ENCODE measurements around the gene RPP21. TPM values are rescaled to one million over a fixed set of nuclear protein-coding genes. Genes with fewer than 3 reads are reported as not detected.

RPP21 gene
- total and polyA plus RNA-seq, 2 of the 8 experiments (the other 6 are each of a cell fraction or from before 2014, with no cell fraction given), result 63.0 to 219 TPM

DNA sequence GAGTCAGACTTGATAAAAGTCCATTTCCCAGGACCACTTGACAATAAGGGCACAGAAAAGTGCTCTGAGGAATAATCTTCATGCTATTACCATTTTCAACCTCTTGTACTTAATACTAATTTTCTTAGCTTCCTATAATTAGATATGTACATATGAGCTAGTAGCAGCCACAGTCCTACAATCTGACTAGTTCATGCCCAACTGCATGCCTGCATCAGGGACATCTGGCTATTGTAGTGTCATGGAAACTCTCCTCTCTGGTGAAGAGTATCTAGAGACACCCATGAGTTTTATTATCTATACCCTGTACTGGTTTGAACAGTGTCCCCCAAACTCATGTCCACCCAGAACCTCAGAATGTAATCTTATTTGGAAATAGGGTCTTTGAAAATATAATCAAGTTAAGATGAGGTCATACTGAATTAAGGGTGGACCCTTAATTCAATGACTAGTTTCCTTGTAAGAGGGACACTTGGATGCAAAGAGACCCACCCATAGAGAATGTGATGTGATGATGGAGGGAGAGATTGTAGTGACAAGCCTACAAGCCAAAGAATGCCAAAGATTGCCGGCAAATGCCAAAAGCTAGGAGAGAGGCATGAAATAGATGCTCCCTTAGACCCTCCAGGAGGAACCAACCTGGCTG is 32.2 kb upstream of the RPP21 start:
- no peak for DNase-seq (ENCODE audit: low read depth in 1 of 2, low spot score in 2 of 2)
- Histone ChIP-seq H2BK120ac (replicated peaks; ENCODE audit: low read depth, low read length) (no peak overlapping the region), H3K23me2 (ENCODE audit: low read depth, low read length) (no peaks in the 10 kb centered on the region; the same call in 1 of the 2 replicates), H4K20me1 (replicated peaks in 1 of 2; ENCODE audit: control insufficient read depth in 1 of 2, insufficient read depth in 2 of 2, low read length in 2 of 2) (peaks cover 5 to 19% of the 10 kb centered on the region in 2 experiments), H3K14ac (ENCODE audit: insufficient read length) (no peak overlapping the region), H3K4me3 (ENCODE audit: extremely low read depth in 1 of 4, insufficient read depth in 2 of 4, low read depth in 3 of 4, low read length in 4 of 4) (no peak overlapping the region), H2BK20ac (ENCODE audit: low read length) (no peak overlapping the region), H3K4ac (replicated peaks; ENCODE audit: insufficient read length, low read depth, low read length) (no peak overlapping the region), H4K5ac (ENCODE audit: insufficient read length, low read depth, low read length) (no peak overlapping the region), H3K36me3 (ENCODE audit: control insufficient read depth in 2 of 4, insufficient read depth in 4 of 4, low read length in 3 of 4) (peaks cover 0 to 32% (median 19%) of the 10 kb centered on the region in 4 experiments; a peak in 6 of 8 replicates), H3K4me2 (ENCODE audit: insufficient read depth in 1 of 2, low read depth in 2 of 2, low read length in 2 of 2) (no peak overlapping the region), H2BK5ac (ENCODE audit: low read depth, low read length) (no peak overlapping the region), H2AK5ac (ENCODE audit: low read depth, low read length) (no peak overlapping the region), H2BK12ac (ENCODE audit: low read depth, low read length) (no peak overlapping the region), H3K56ac (replicated peaks; ENCODE audit: insufficient read length, low read depth, low read length) (no peak overlapping the region), H3K23ac (ENCODE audit: insufficient read length) (no peak overlapping the region), H3K27ac (ENCODE audit: low read depth, low read length) (no peak overlapping the region), H3K79me2 (ENCODE audit: control insufficient read depth in 1 of 2, insufficient read depth in 2 of 2, low read length in 2 of 2) (peaks cover 16 to 95% of the 10 kb centered on the region in 2 experiments), H3K4me1 (replicated peaks in 1 of 4; ENCODE audit: control insufficient read depth in 3 of 4, insufficient read depth in 4 of 4, low read length in 3 of 4) (peaks cover 0 to 7% (median 2%) of the 10 kb centered on the region in 4 experiments; a peak in 2 of 7 replicates), H3K9ac (replicated peaks in 1 of 4; ENCODE audit: extremely low read depth in 1 of 4, low read depth in 3 of 4, low read length in 3 of 4) (no peak overlapping the region), H4K91ac (replicated peaks; ENCODE audit: insufficient read length, low read length) (no peak overlapping the region), H3K18ac (ENCODE audit: extremely low read depth, low read length) (no peak overlapping the region), H3K9me3 (ENCODE audit: insufficient read depth in 2 of 2, low read depth in 1 of 2, low read length in 1 of 2) (no peaks in the 10 kb centered on the region), H2AFZ (ENCODE audit: low read length) (no peak overlapping the region), H4K8ac (ENCODE audit: extremely low read depth, insufficient read depth, low read length) (no peak overlapping the region), H2BK15ac (ENCODE audit: low read length) (no peak overlapping the region), H3K27me3 (replicated peaks in 1 of 4; ENCODE audit: control insufficient read depth in 3 of 4, extremely low read depth in 1 of 4, insufficient read depth in 3 of 4, low read length in 3 of 4) (no peaks in the 10 kb centered on the region), H3K79me1 (ENCODE audit: low read depth, low read length) (peaks cover 11% of the 10 kb centered on the region; the same call in 1 of the 2 replicates)
- ChIA-PET POLR2A (ENCODE audit: partially characterized antibody) (interaction anchor here (2.2 to 10.3 kb wide), 3 partner anchors 11 to 17 kb away, joined by 5 to 92 read pairs (median 16); partner anchors contain the start of gene TRIM39), CTCF (ENCODE audit: partially characterized antibody) (interaction anchor here (1.3 kb wide), 1 partner anchor 47 kb away, joined by 3 read pairs; no protein-coding TSS in a partner anchor)
- FAIRE-seq, result no peak
- WGBS, 2 experiments (ENCODE audit: extremely low coverage in 1 of 2, insufficient coverage in 1 of 2, insufficient read length in 1 of 2, insufficient replicate concordance in 2 of 2, low coverage in 1 of 2, low lambda C conversion rate in 2 of 2, missing lambda C conversion rate in 1 of 2), result 100% methylated on average over 1 of the region's 1 CpG; no CpG with 5 or more reads in 1 of the 2 experiments

All from H1 (cell line).